ENCODE data around the gene CLDND2. TPM values are rescaled to one million over a fixed set of nuclear protein-coding genes. Genes with fewer than 3 reads are reported as not detected.
A peak's percentile ranks its signal among the peaks of the same experiment; 100 is the strongest.

Gene CLDND2
- total and polyA plus RNA-seq, 12 donors, result 0.73 to 11.7 (median 2.6) TPM; not detected in 4

DNA sequence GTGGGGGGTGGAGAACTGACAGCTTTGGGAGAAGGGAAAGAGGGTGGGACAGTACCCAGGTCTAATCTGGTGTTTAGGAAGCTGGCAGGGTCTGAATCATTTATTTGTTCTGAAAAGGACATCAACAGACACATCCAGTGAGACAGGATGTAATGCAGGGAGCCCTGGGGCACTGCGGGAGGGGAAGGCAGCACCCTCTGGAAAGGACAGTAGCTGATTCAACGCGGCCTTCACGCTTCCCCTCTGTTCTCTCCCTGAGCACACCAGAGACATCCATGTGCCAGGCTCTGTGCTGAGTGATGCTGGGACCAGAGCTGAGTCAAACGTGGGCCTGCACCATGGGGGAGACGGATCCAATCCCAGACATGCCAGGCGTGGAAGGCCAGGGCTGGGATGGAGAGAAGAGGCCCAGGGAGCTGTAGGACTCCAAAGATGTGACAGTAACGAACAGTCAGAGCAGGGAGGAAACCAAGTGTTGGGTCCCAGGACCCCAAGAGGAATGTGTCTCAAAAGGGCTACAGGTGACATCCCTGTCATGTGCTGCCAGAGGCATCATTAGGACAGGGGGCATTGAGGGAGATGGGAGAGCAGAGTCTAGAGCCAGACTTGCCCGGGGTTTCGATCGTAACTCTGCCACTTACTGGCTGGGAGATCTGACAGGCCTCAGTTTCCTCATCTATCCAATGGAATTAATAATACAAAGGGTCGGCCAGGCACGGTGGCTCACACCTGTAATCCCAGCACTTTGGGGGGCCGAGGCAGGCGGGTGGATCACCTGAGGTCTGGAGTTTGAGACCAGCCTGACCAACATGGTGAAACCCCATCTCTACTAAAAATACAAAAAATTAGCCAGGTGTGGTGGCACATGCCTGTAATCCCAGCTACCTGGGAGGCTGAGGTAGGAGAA lies 4.3 kb downstream of the CLDND2 start:
- intact Hi-C loops (cut with DNase I), result no loop called here
- WGBS, 4 donors, result 65 to 73% (median 68%) methylated on average over 15 of the region's 15 CpGs
- Histone ChIP-seq H3K27me3 (no peaks in the 10 kb centered on the region), H3K27ac (peak overlapping the region in 4 of 5 donors; percentile 17 to 96 (median 88)), H3K36me3 (replicated peaks in 1 of 2) (no peaks in the 10 kb centered on the region), H3K4me3 (no peak overlapping the region), H3K4me1 (replicated peaks in 1 of 2) (peaks cover 16 to 46% of the 10 kb centered on the region in 2 donors), H3K9me3 (replicated peaks in 1 of 3) (no peaks in the 10 kb centered on the region)
- DNase-seq, result peak in 6 of 7 donors; percentile 35 to 78 (median 65)
- peak in 1 of 2 donors; percentile 35 for TF ChIP-seq POLR2A (IDR thresholded peaks at IDR 0.05)
- TF ChIP-seq, protein P1, sequence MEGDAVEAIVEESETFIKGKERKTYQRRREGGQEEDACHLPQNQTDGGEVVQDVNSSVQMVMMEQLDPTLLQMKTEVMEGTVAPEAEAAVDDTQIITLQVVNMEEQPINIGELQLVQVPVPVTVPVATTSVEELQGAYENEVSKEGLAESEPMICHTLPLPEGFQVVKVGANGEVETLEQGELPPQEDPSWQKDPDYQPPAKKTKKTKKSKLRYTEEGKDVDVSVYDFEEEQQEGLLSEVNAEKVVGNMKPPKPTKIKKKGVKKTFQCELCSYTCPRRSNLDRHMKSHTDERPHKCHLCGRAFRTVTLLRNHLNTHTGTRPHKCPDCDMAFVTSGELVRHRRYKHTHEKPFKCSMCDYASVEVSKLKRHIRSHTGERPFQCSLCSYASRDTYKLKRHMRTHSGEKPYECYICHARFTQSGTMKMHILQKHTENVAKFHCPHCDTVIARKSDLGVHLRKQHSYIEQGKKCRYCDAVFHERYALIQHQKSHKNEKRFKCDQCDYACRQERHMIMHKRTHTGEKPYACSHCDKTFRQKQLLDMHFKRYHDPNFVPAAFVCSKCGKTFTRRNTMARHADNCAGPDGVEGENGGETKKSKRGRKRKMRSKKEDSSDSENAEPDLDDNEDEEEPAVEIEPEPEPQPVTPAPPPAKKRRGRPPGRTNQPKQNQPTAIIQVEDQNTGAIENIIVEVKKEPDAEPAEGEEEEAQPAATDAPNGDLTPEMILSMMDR (IDR thresholded peaks at IDR 0.05), result no peak

- Histone ChIP-seq H3K27me3 (no peaks in the 10 kb centered on the region), H3K27ac (peak overlapping the region in 3 of 5 donors; percentile 52 to 68 (median 54)), H3K4me3 (no peak overlapping the region), H3K9me3 (replicated peaks in 1 of 3) (no peaks in the 10 kb centered on the region), H3K36me3 (replicated peaks in 1 of 2) (no peaks in the 10 kb centered on the region), H3K4me1 (replicated peaks in 1 of 2) (peaks cover 16 to 44% of the 10 kb centered on the region in 2 donors)
- WGBS, 4 donors, result 43 to 53% (median 49%) methylated on average over 6 to 13 of the region's 13 CpGs
- TF ChIP-seq, protein P1 (IDR thresholded peaks at IDR 0.05), result no peak
- TF ChIP-seq POLR2A (IDR thresholded peaks at IDR 0.05), result no peak
- intact Hi-C loops (cut with DNase I), result no loop called here
- peak; percentile 62 to 89 (median 78) for DNase-seq
These were observed 7.6 kb downstream of the CLDND2 start for GRCh38 chr19:51361239-51361638.

DNA sequence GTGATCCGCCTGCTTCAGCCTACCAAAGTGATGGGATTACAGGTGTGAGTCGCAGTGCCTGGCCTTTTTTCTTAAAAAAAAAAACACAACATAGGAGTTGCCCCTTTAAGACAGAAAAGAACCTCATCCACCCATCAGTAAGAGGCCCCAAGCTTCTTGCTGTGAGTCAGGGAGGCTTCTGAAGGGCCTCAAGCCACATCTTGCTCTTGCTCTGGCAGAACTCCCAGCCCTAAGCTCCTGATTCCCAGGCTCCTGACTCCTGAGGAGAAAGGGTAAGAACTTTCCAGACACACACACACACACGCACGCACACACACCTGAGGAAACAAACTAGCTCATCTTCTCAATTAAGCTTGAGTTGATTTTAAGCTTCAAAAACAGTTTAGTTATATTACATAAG lies 9.5 kb downstream of the CLDND2 start:
- no peaks in the 10 kb centered on the region for H3K9me3 ChIP-seq (replicated peaks in 1 of 3)
- H3K36me3 ChIP-seq (replicated peaks in 1 of 2), result no peaks in the 10 kb centered on the region
- intact Hi-C loops (cut with DNase I), result no loop called here
- H3K27ac ChIP-seq, result no peak overlapping the region
- no peak for TF ChIP-seq POLR2A (IDR thresholded peaks at IDR 0.05)
- TF ChIP-seq, protein P1 (IDR thresholded peaks at IDR 0.05), result no peak
- 92 to 98% (median 97%) methylated on average over 4 of the region's 4 CpGs for WGBS, 4 donors
- DNase-seq, result peak in 1 of 7 donors; percentile 51
- H3K4me1 ChIP-seq (replicated peaks in 1 of 2), result peaks cover 1 to 39% of the 10 kb centered on the region in 2 donors
- H3K4me3 ChIP-seq, result no peak overlapping the region
- no peaks in the 10 kb centered on the region for H3K27me3 ChIP-seq

DNA sequence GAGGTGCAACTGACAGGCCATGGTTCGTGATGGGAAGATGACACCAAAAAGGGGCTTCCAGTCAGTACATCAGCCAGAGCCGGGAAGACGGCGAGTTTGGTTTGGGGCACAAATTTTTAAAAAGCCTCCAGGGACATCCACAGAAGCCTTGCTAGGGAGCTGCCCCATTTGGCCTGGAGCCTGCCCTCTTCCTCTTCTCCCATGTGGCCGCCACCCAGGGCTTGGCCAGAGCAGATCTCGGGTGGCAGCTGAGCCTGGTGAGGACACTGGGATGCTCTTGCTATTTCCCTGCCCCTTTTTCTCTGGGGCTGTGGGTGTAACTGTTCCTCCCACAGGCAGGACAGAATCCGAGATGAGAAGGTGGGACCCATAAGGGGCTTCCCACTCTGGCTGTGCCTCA lies 10.9 kb downstream of the CLDND2 start:
- H3K36me3 ChIP-seq (replicated peaks in 1 of 2), result peaks cover 0 to 1% of the 10 kb centered on the region in 2 donors
- no peak overlapping the region for H3K27ac ChIP-seq
- intact Hi-C loops (cut with DNase I), result no loop called here
- H3K4me1 ChIP-seq (replicated peaks in 1 of 2), result peaks cover 0 to 27% of the 10 kb centered on the region in 2 donors
- H3K27me3 ChIP-seq, result no peaks in the 10 kb centered on the region
- no peaks in the 10 kb centered on the region for H3K9me3 ChIP-seq (replicated peaks in 1 of 3)
- TF ChIP-seq, protein P1 (IDR thresholded peaks at IDR 0.05), result no peak
- TF ChIP-seq POLR2A (IDR thresholded peaks at IDR 0.05), result no peak
- DNase-seq, result no peak
- H3K4me3 ChIP-seq, result no peak overlapping the region
- WGBS, 4 donors, result 86 to 94% (median 89%) methylated on average over 6 to 7 of the region's 7 CpGs

All from adrenal gland (tissue), 12 donors.